ENCODE data around the gene BCAT1. TPM values are rescaled to one million over a fixed set of nuclear protein-coding genes. Genes with fewer than 3 reads are reported as not detected.

BCAT1 gene
- total RNA-seq, 1 donor from 2014 or later, result 35.3 TPM

DNA sequence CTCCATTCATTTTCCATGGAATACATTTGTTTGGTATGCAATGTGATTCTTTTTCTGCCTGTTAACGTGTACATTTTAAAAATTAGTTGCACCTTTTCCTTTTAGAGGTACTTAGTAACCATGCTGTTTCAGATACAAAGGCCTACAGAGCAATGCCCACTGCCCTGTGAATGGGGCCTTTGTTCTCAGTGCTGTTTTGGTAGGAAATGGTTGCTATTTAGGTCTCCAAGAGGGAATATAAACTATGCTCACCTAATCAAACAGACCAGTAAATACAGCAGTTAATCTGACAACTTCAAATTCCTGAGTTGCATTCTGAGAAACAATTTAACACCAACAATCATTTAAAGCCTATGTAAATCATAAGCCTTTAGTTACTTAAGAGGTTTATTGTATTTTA lies 188.7 kb downstream of the BCAT1 start:
- FAIRE-seq, result no peak
- no peak overlapping the region for H3K4me3 ChIP-seq (ENCODE audit: low read depth, low read length)
- TF ChIP-seq, protein P1, sequence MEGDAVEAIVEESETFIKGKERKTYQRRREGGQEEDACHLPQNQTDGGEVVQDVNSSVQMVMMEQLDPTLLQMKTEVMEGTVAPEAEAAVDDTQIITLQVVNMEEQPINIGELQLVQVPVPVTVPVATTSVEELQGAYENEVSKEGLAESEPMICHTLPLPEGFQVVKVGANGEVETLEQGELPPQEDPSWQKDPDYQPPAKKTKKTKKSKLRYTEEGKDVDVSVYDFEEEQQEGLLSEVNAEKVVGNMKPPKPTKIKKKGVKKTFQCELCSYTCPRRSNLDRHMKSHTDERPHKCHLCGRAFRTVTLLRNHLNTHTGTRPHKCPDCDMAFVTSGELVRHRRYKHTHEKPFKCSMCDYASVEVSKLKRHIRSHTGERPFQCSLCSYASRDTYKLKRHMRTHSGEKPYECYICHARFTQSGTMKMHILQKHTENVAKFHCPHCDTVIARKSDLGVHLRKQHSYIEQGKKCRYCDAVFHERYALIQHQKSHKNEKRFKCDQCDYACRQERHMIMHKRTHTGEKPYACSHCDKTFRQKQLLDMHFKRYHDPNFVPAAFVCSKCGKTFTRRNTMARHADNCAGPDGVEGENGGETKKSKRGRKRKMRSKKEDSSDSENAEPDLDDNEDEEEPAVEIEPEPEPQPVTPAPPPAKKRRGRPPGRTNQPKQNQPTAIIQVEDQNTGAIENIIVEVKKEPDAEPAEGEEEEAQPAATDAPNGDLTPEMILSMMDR (IDR thresholded peaks at IDR 0.05; ENCODE audit: insufficient read depth, low read length, severe bottlenecking), result no peak
- no peak for DNase-seq (ENCODE audit: low read depth)
- no peaks in the 10 kb centered on the region for H3K27me3 ChIP-seq (ENCODE audit: control insufficient read depth, insufficient read depth, low read length)
- H3K36me3 ChIP-seq (ENCODE audit: control insufficient read depth, insufficient read depth, low read length), result no peaks in the 10 kb centered on the region

Other genes starting within 250 kb of the BCAT1 start
- 0.13 TPM in 1 of 2 replicates, not detected in the other for gene DNAI7, start 246.1 kb upstream of the BCAT1 start, total RNA-seq
- 7.9 and 10.8 TPM in 2 replicates for gene ETFRF1, start 246.1 kb upstream of the BCAT1 start, total RNA-seq

Measured in bronchial epithelial cell (primary cell).